ENCODE results near the gene TMEM201.

GRCh38 chr1:9539165-9539828 lies 49.4 kb upstream of the TMEM201 start, which contains the start of gene SLC25A33:
- TF ChIP-seq ELF4 (IDR thresholded peaks at IDR 0.05) = no peak
- no peak for TF ChIP-seq FOXM1 (IDR thresholded peaks at IDR 0.05; ENCODE audit: borderline replicate concordance)
- TF ChIP-seq FOXK2 (IDR thresholded peaks at IDR 0.05) = no peak
- TF ChIP-seq ZNF384 (IDR thresholded peaks at IDR 0.05) = no peak
- no peak for TF ChIP-seq SP1 (IDR thresholded peaks at IDR 0.05)
- no peak for TF ChIP-seq FOXA1 (IDR thresholded peaks at IDR 0.05)
